Measurements from ENCODE around the gene NEURL1.

NEURL1 gene

DNA sequence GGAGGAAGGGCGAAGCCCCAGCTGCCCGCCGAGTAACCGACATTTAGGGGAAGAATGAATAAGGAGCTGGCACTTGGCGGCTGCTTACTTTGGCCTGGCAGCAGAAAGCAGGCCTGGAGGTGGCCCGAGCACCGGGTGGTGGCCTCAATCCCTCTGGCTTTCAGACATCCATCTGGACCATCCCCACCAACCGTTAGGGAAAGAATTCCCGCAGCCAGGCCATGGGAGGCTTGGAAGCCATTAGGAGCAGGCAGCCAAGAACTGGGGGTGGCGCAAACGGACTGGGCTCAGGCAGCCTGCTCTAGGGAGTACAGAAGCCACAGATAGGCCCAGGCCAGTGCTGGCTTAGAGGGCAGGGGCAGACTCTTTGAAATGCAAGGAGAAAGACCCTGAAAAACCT, 132.7 kb downstream of the NEURL1 start:
- peaks cover 49% of the 10 kb centered on the region for H3K36me3 ChIP-seq (ENCODE audit: control insufficient read depth, insufficient read depth, low read length)
- no peaks in the 10 kb centered on the region for H3K27me3 ChIP-seq (replicated peaks; ENCODE audit: control insufficient read depth, insufficient read depth, low read length)
- no peak for TF ChIP-seq CTCF (IDR thresholded peaks at IDR 0.05; ENCODE audit: insufficient read depth, low read length, poor library complexity, severe bottlenecking)
- H3K4me3 ChIP-seq (replicated peaks; ENCODE audit: low read depth, low read length): no peak overlapping the region
- no peak for DNase-seq (ENCODE audit: extremely low read depth, insufficient read length)

GRCh38 chr10:103627111-103627892, 133.8 kb downstream of the NEURL1 start:
- no peak for TF ChIP-seq CTCF (IDR thresholded peaks at IDR 0.05; ENCODE audit: insufficient read depth, low read length, poor library complexity, severe bottlenecking)
- no peak for DNase-seq (ENCODE audit: extremely low read depth, insufficient read length)
- H3K36me3 ChIP-seq (ENCODE audit: control insufficient read depth, insufficient read depth, low read length): peaks cover 41% of the 10 kb centered on the region
- no peaks in the 10 kb centered on the region for H3K27me3 ChIP-seq (replicated peaks; ENCODE audit: control insufficient read depth, insufficient read depth, low read length)
- H3K4me3 ChIP-seq (replicated peaks; ENCODE audit: low read depth, low read length): no peak overlapping the region

- no peak for TF ChIP-seq CTCF (IDR thresholded peaks at IDR 0.05; ENCODE audit: insufficient read depth, low read length, poor library complexity, severe bottlenecking)
- Histone ChIP-seq H3K4me3 (replicated peaks; ENCODE audit: low read depth, low read length) (no peak overlapping the region), H3K36me3 (ENCODE audit: control insufficient read depth, insufficient read depth, low read length) (peaks cover 37% of the 10 kb centered on the region), H3K27me3 (replicated peaks; ENCODE audit: control insufficient read depth, insufficient read depth, low read length) (no peaks in the 10 kb centered on the region)
- no peak for DNase-seq (ENCODE audit: extremely low read depth, insufficient read length)
Measured at GRCh38 chr10:103627893-103628292, 134.4 kb downstream of the NEURL1 start.

- no peak overlapping the region for H3K4me3 ChIP-seq (replicated peaks; ENCODE audit: low read depth, low read length)
- TF ChIP-seq CTCF (IDR thresholded peaks at IDR 0.05; ENCODE audit: insufficient read depth, low read length, poor library complexity, severe bottlenecking): no peak
- DNase-seq (ENCODE audit: extremely low read depth, insufficient read length): no peak
- no peaks in the 10 kb centered on the region for H3K27me3 ChIP-seq (replicated peaks; ENCODE audit: control insufficient read depth, insufficient read depth, low read length)
- peaks cover 28% of the 10 kb centered on the region for H3K36me3 ChIP-seq (ENCODE audit: control insufficient read depth, insufficient read depth, low read length)
Measured at GRCh38 chr10:103629581-103629980, 136.1 kb downstream of the NEURL1 start.

GRCh38 chr10:103630156-103630555, 136.7 kb downstream of the NEURL1 start:
- Histone ChIP-seq H3K27me3 (replicated peaks; ENCODE audit: control insufficient read depth, insufficient read depth, low read length) (no peaks in the 10 kb centered on the region), H3K36me3 (ENCODE audit: control insufficient read depth, insufficient read depth, low read length) (peaks cover 28% of the 10 kb centered on the region), H3K4me3 (replicated peaks; ENCODE audit: low read depth, low read length) (no peak overlapping the region)
- no peak for DNase-seq (ENCODE audit: extremely low read depth, insufficient read length)
- TF ChIP-seq CTCF (IDR thresholded peaks at IDR 0.05; ENCODE audit: insufficient read depth, low read length, poor library complexity, severe bottlenecking): no peak
